Ishikawa (cell line): ENCODE measurements around the gene HS2ST1.

ENCODE experiments used
- CEBPB ChIP-seq: IDR thresholded peaks from 2 replicates; pipeline ENCODE4 v1.6.1; 2012
- CREB1 ChIP-seq: IDR thresholded peaks from 2 replicates; pipeline ENCODE4 v1.6.1; 2012; ENCODE audit warnings: low read depth
- EGR1 ChIP-seq: IDR thresholded peaks from 2 replicates; pipeline ENCODE4 v1.6.1; 2012
- EP300 ChIP-seq: IDR thresholded peaks from 2 replicates; pipeline ENCODE4 v1.6.1; 2012; ENCODE audit warnings: borderline replicate concordance
- FOXM1 ChIP-seq: IDR thresholded peaks from 2 replicates; pipeline ENCODE4 v1.6.1; 2012; ENCODE audit warnings: low read depth, borderline replicate concordance
- MAX ChIP-seq: IDR thresholded peaks from 2 replicates; pipeline ENCODE4 v1.6.1; 2012
- NFIC ChIP-seq: IDR thresholded peaks from 2 replicates; pipeline ENCODE4 v1.6.1; 2012
- RAD21 ChIP-seq: IDR thresholded peaks from 2 replicates; pipeline ENCODE4 v1.6.1; 2012; ENCODE audit warnings: low read depth
- TAF1 ChIP-seq: IDR thresholded peaks from 2 replicates; pipeline ENCODE4 v1.6.1; 2012; ENCODE audit warnings: low read depth, mild to moderate bottlenecking
- TCF12 ChIP-seq: IDR thresholded peaks from 2 replicates; pipeline ENCODE4 v1.6.1; 2012; ENCODE audit warnings: low read depth
- TEAD4 ChIP-seq: IDR thresholded peaks from 2 replicates; pipeline ENCODE4 v1.6.1; 2012
- YY1 ChIP-seq: IDR thresholded peaks from 2 replicates; pipeline ENCODE4 v1.6.1; 2012; ENCODE audit warnings: low read depth
- ZBTB7A ChIP-seq: IDR thresholded peaks from 2 replicates; pipeline ENCODE4 v1.6.1; 2012; ENCODE audit warnings: low read depth
- TF ChIP-seq, protein P1 (sequence below): IDR thresholded peaks from 2 replicates; pipeline ENCODE4 v1.6.1; 2012; ENCODE audit warnings: low read depth, mild to moderate bottlenecking
- TF ChIP-seq, protein P2 (sequence below): IDR thresholded peaks from 2 replicates; pipeline ENCODE4 v1.6.1; 2012

The HS2ST1 gene

GRCh38 chr1:86998727-86999126, 84.3 kb downstream of the HS2ST1 start:
- TF ChIP-seq TAF1 (no peak), TEAD4 (no peak), YY1 (no peak), ZBTB7A (no peak), RAD21 (no peak), MAX (no peak), EP300 (no peak), EGR1 (no peak), FOXM1 (no peak), CREB1 (no peak), CEBPB (no peak), TCF12 (no peak), NFIC (no peak)
- TF ChIP-seq, protein P1, sequence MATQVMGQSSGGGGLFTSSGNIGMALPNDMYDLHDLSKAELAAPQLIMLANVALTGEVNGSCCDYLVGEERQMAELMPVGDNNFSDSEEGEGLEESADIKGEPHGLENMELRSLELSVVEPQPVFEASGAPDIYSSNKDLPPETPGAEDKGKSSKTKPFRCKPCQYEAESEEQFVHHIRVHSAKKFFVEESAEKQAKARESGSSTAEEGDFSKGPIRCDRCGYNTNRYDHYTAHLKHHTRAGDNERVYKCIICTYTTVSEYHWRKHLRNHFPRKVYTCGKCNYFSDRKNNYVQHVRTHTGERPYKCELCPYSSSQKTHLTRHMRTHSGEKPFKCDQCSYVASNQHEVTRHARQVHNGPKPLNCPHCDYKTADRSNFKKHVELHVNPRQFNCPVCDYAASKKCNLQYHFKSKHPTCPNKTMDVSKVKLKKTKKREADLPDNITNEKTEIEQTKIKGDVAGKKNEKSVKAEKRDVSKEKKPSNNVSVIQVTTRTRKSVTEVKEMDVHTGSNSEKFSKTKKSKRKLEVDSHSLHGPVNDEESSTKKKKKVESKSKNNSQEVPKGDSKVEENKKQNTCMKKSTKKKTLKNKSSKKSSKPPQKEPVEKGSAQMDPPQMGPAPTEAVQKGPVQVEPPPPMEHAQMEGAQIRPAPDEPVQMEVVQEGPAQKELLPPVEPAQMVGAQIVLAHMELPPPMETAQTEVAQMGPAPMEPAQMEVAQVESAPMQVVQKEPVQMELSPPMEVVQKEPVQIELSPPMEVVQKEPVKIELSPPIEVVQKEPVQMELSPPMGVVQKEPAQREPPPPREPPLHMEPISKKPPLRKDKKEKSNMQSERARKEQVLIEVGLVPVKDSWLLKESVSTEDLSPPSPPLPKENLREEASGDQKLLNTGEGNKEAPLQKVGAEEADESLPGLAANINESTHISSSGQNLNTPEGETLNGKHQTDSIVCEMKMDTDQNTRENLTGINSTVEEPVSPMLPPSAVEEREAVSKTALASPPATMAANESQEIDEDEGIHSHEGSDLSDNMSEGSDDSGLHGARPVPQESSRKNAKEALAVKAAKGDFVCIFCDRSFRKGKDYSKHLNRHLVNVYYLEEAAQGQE: no peak
- TF ChIP-seq, protein P2, sequence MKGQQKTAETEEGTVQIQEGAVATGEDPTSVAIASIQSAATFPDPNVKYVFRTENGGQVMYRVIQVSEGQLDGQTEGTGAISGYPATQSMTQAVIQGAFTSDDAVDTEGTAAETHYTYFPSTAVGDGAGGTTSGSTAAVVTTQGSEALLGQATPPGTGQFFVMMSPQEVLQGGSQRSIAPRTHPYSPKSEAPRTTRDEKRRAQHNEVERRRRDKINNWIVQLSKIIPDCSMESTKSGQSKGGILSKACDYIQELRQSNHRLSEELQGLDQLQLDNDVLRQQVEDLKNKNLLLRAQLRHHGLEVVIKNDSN: no peak

DNA sequence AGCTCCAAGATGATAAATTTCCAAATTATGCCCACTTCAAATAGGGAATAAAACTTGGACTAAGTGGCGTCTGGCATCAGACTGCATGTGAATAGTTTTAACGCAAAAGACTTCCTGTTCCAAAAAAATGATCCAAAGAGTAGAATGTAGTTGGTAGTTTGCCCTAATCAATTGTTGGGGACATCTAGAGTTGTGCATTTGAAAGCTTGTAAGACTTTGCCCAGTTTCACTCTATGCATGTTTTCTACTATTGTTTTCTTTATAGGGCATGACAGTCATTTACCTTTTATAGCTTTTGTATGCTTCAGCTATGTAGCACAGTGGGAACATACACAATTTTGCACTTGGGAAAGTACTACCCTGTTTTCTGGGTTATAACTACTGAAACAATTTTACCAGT, 86.0 kb downstream of the HS2ST1 start:
- TF ChIP-seq TEAD4: no peak
- TF ChIP-seq ZBTB7A: no peak
- no peak for TF ChIP-seq TCF12
- no peak for TF ChIP-seq MAX
- TF ChIP-seq EGR1: no peak
- no peak for TF ChIP-seq NFIC
- TF ChIP-seq, protein P1: no peak
- TF ChIP-seq YY1: no peak
- no peak for TF ChIP-seq RAD21
- no peak for TF ChIP-seq EP300
- no peak for TF ChIP-seq TAF1
- TF ChIP-seq CEBPB: no peak
- TF ChIP-seq CREB1: no peak
- TF ChIP-seq FOXM1: no peak
- TF ChIP-seq, protein P2: no peak

DNA sequence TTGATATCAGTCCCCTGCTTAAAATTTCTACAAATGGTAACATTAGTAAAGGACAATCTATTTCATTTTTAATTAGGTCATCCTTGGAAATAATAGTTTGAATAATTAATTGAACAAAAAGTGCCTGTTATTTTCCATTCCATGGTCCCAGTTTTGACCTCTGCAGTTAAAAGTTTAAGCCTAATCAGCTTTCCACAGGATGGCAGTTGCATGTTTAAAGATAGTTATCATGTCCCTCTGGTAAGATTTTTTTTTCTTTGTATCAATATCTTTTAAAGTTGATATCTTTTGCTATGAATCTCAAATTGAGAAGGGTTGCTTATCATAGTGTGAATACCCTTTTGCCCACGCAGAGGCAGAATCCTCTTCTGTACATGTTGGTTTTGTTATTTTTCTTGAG, 90.4 kb downstream of the HS2ST1 start:
- TF ChIP-seq NFIC: no peak
- TF ChIP-seq MAX: no peak
- TF ChIP-seq RAD21: no peak
- TF ChIP-seq TCF12: no peak
- TF ChIP-seq, protein P1: no peak

- no peak for TF ChIP-seq ZBTB7A
- TF ChIP-seq MAX: no peak
- no peak for TF ChIP-seq NFIC
- no peak for TF ChIP-seq EP300
- no peak for TF ChIP-seq CEBPB
- no peak for TF ChIP-seq CREB1
- no peak for TF ChIP-seq YY1
- TF ChIP-seq, protein P1: no peak
These were observed 92.9 kb downstream of the HS2ST1 start for GRCh38 chr1:87007323-87007722.
